Transverse colon (tissue), 3 donors: ENCODE measurements around the gene ANKRD11.

Experiments
- POLR2A ChIP-seq: fragments of 450-650 bp; IDR thresholded peaks from one replicate; pipeline ENCODE4 v1.6.1; 2016; ENCODE audit warnings: antibody characterized with exemption, mild to moderate bottlenecking, moderate library complexity
- TF ChIP-seq, protein P1 (sequence below), 5 experiments: fragments of 200-600 bp in 3 of 5; fragments of 450-650 bp in 2 of 5; sonication (generic) in 3 of 5; IDR thresholded peaks; 1 replicate in 2 of 5; 2 replicates in 3 of 5; pipeline ENCODE4 v1.5.1; 2016 to 2017; ENCODE audit warnings: antibody characterized with exemption in 5 of 5, inconsistent platforms in 3 of 5, mild to moderate bottlenecking in 2 of 5, moderate library complexity in 1 of 5

- TF ChIP-seq, protein P1, sequence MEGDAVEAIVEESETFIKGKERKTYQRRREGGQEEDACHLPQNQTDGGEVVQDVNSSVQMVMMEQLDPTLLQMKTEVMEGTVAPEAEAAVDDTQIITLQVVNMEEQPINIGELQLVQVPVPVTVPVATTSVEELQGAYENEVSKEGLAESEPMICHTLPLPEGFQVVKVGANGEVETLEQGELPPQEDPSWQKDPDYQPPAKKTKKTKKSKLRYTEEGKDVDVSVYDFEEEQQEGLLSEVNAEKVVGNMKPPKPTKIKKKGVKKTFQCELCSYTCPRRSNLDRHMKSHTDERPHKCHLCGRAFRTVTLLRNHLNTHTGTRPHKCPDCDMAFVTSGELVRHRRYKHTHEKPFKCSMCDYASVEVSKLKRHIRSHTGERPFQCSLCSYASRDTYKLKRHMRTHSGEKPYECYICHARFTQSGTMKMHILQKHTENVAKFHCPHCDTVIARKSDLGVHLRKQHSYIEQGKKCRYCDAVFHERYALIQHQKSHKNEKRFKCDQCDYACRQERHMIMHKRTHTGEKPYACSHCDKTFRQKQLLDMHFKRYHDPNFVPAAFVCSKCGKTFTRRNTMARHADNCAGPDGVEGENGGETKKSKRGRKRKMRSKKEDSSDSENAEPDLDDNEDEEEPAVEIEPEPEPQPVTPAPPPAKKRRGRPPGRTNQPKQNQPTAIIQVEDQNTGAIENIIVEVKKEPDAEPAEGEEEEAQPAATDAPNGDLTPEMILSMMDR (IDR thresholded peaks at IDR 0.05) = no peak
- peak; percentile 88 for TF ChIP-seq POLR2A
Measured at GRCh38 chr16:89241187-89242007, 249.0 kb downstream of the ANKRD11 start.
